PC-3 (cell line): ENCODE results near the gene CABLES1.

Experiments used
- CTCF ChIP-seq: fragments of 300-600 bp; sonication (generic); conservative IDR thresholded peaks from 2 replicates; pipeline ENCODE4 v1.5.1; 2017; ENCODE audit warnings: antibody characterized with exemption, low read depth, mild to moderate bottlenecking, low read length
- EZH2 ChIP-seq: fragments of 300-600 bp; sonication (generic); IDR thresholded peaks from one replicate; pipeline ENCODE4 v1.6.1; 2017; ENCODE audit warnings: antibody characterized with exemption, mild to moderate bottlenecking, low read length; ENCODE audit not compliant: unreplicated experiment

DNA sequence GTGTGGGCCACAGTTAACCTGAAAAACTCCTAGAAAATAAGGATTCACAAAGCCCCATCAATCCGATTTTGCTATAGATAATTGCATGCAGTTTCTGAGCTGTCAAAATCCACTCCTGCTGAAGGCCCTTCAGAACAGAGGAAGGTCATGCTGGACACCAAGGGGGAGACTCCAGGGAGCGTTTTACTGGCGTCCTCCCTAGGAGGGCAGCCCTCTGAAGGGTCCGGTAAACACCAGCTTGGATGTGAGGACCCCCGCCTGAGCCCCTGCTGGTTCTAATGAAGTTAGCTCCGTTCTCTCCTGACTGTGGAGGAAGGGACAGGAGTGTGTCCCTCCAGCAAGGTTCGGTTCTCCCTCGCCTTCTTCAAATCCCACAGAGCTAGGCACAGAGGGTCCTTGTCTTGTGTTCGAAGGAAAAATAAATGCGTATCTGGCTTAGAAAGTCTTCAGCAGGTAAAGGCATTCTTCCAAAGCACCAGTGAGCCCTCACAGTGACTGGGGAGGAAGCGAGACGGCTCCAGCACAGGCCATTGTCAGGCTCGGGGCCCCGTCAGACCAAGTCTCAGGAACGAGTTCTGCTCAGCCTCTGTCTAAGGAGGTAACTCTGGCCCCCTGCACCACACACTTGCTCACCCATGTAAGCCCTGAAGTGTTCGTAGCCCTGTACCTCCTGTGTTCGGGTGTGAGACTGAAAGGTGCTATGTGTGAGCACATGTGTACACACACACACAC is 41.6 kb downstream of the CABLES1 start:
- TF ChIP-seq CTCF (no peak), EZH2 (no peak)
